Activated naive CD4-positive, alpha-beta T cell treated with anti-CD3 and anti-CD28 coated beads for 36 hours (primary cell): Measurements from ENCODE around the gene MYH3. TPM values are rescaled to one million over a fixed set of nuclear protein-coding genes. Genes with fewer than 3 reads are reported as not detected.

ENCODE experiments used
- CTCF ChIA-PET: fragments of 350-600 bp; sonication (Branson Sonifier 250); formaldehyde crosslinking; loops from one replicate; lab custom pipeline; 2021; ENCODE audit warnings: antibody characterized with exemption; lab: Charles Lee
- DNase-seq: peaks from one replicate; pipeline ENCODE4 v3.0.0-alpha.2; 2020
- H3K27ac Mint-ChIP-seq: one replicate; pipeline ENCODE4 v1.8.0; 2021; ENCODE audit warnings: mild to moderate bottlenecking, mixed read lengths
- H3K27me3 Mint-ChIP-seq: one replicate; pipeline ENCODE4 v1.8.0; 2021; ENCODE audit warnings: low read depth, mixed read lengths
- H3K36me3 Mint-ChIP-seq: one replicate; pipeline ENCODE4 v1.8.0; 2021; ENCODE audit warnings: low read depth, mixed read lengths
- H3K4me1 Mint-ChIP-seq: one replicate; pipeline ENCODE4 v1.8.0; 2021; ENCODE audit warnings: low read depth, mixed read lengths
- H3K4me3 Mint-ChIP-seq: one replicate; pipeline ENCODE4 v1.8.0; 2021; ENCODE audit warnings: mild to moderate bottlenecking, moderate library complexity, mixed read lengths
- H3K9me3 Mint-ChIP-seq: one replicate; pipeline ENCODE4 v1.8.0; 2021; ENCODE audit warnings: mixed read lengths
- intact Hi-C: fragments of 100-400 bp; cut with micrococcal nuclease; formaldehyde crosslinking; loops from one replicate; pipeline ENCODE4 v1.15.1; 2023
- total RNA-seq, 2 experiments: library from RNA; stranded (reverse); gene quantifications; one replicate each; pipeline ENCODE4 v1.2.3, GENCODE V29; 2021

MYH3 gene
- total RNA-seq, 2 experiments from 2014 or later: 1.8 to 3.1 TPM

GRCh38 chr17:10610884-10611283, 46.2 kb downstream of the MYH3 start:
- intact Hi-C loops: loop anchor here (10.0 kb wide), 1 partner anchor 886 kb away; no protein-coding TSS in a partner anchor
- Mint-ChIP-seq H3K27ac (no peak overlapping the region), H3K9me3 (no peaks in the 10 kb centered on the region), H3K27me3 (peaks cover 6% of the 10 kb centered on the region), H3K4me1 (no peaks in the 10 kb centered on the region), H3K36me3 (no peaks in the 10 kb centered on the region), H3K4me3 (no peak overlapping the region)
- CTCF ChIA-PET: interaction anchor here (1.6 to 1.7 kb wide), 2 partner anchors 10 to 13 kb away, joined by 4 to 5 read pairs; no protein-coding TSS in a partner anchor
- no peak for DNase-seq

GRCh38 chr17:10608244-10608643, 48.9 kb downstream of the MYH3 start:
- no peak overlapping the region for H3K4me3 Mint-ChIP-seq
- H3K36me3 Mint-ChIP-seq: no peaks in the 10 kb centered on the region
- no peaks in the 10 kb centered on the region for H3K9me3 Mint-ChIP-seq
- no peaks in the 10 kb centered on the region for H3K4me1 Mint-ChIP-seq
- peaks cover 4% of the 10 kb centered on the region for H3K27me3 Mint-ChIP-seq
- H3K27ac Mint-ChIP-seq: no peak overlapping the region
- DNase-seq: no peak
- intact Hi-C loops: no loop called here
- CTCF ChIA-PET: interaction anchor here (0.7 to 1.8 kb wide), 3 partner anchors 9 to 273 kb away, joined by 3 to 23 read pairs (median 3); no protein-coding TSS in a partner anchor

GRCh38 chr17:10606110-10606509, 51.0 kb downstream of the MYH3 start:
- H3K9me3 Mint-ChIP-seq: no peaks in the 10 kb centered on the region
- no peak overlapping the region for H3K27ac Mint-ChIP-seq
- no peak for DNase-seq
- intact Hi-C loops: no loop called here
- peaks cover 8% of the 10 kb centered on the region for H3K27me3 Mint-ChIP-seq
- no peaks in the 10 kb centered on the region for H3K36me3 Mint-ChIP-seq
- H3K4me3 Mint-ChIP-seq: no peak overlapping the region
- H3K4me1 Mint-ChIP-seq: no peaks in the 10 kb centered on the region
- CTCF ChIA-PET: no interaction called here

- no peak overlapping the region for H3K27ac Mint-ChIP-seq
- peaks cover 8% of the 10 kb centered on the region for H3K27me3 Mint-ChIP-seq
- intact Hi-C loops: no loop called here
- CTCF ChIA-PET: interaction anchor here (1.2 kb wide), 1 partner anchor 12 kb away, joined by 4 read pairs; no protein-coding TSS in a partner anchor
- H3K9me3 Mint-ChIP-seq: no peaks in the 10 kb centered on the region
- no peak overlapping the region for H3K4me3 Mint-ChIP-seq
- H3K36me3 Mint-ChIP-seq: no peaks in the 10 kb centered on the region
- no peak for DNase-seq
- H3K4me1 Mint-ChIP-seq: no peaks in the 10 kb centered on the region
Measured at GRCh38 chr17:10605221-10605783, 51.8 kb downstream of the MYH3 start.

DNA sequence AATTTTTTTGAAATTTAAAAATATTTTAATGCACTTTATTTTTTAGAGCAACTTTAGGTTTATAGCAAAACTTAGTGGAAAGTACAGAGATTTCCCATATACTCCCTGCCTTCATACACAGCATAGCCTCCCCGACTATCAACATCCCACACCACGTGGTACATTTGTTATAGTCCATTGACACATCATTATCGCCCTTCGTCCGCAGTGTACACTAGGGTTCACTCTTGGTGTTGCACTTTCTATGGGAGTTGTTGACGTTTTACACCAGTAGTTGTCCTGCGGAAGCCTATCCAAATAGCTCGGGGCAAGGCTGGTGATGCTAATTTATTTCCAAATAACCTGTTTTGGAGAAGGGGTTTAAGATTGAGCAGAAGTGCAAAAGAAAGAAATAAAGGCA, 52.6 kb downstream of the MYH3 start:
- peaks cover 8% of the 10 kb centered on the region for H3K27me3 Mint-ChIP-seq
- H3K9me3 Mint-ChIP-seq: no peaks in the 10 kb centered on the region
- H3K4me3 Mint-ChIP-seq: no peak overlapping the region
- no peaks in the 10 kb centered on the region for H3K4me1 Mint-ChIP-seq
- DNase-seq: no peak
- CTCF ChIA-PET: interaction anchor here (1.2 kb wide), 1 partner anchor 12 kb away, joined by 4 read pairs; no protein-coding TSS in a partner anchor
- H3K36me3 Mint-ChIP-seq: no peaks in the 10 kb centered on the region
- intact Hi-C loops: no loop called here
- H3K27ac Mint-ChIP-seq: no peak overlapping the region

GRCh38 chr17:10603931-10604330, 53.2 kb downstream of the MYH3 start:
- H3K36me3 Mint-ChIP-seq: no peaks in the 10 kb centered on the region
- CTCF ChIA-PET: interaction anchor here (1.2 to 5.7 kb wide), 2 partner anchors 12 to 13 kb away, joined by 4 to 37 read pairs; no protein-coding TSS in a partner anchor

GRCh38 chr17:10600571-10600970, 56.5 kb downstream of the MYH3 start:
- Mint-ChIP-seq H3K4me3 (no peak overlapping the region), H3K27me3 (peaks cover 8% of the 10 kb centered on the region), H3K27ac (no peak overlapping the region), H3K36me3 (no peaks in the 10 kb centered on the region), H3K9me3 (no peaks in the 10 kb centered on the region), H3K4me1 (no peaks in the 10 kb centered on the region)
- CTCF ChIA-PET: interaction anchor here (5.7 kb wide), 1 partner anchor 16 kb away, joined by 37 read pairs; no protein-coding TSS in a partner anchor
- DNase-seq: no peak
- intact Hi-C loops: no loop called here

More at GRCh38 chr17:10603931-10604330, 53.2 kb downstream of the MYH3 start:
- Mint-ChIP-seq H3K9me3 (no peaks in the 10 kb centered on the region), H3K27me3 (peaks cover 4% of the 10 kb centered on the region), H3K4me3 (no peak overlapping the region), H3K27ac (no peak overlapping the region), H3K4me1 (no peaks in the 10 kb centered on the region)
- intact Hi-C loops: no loop called here
- DNase-seq: no peak

DNA sequence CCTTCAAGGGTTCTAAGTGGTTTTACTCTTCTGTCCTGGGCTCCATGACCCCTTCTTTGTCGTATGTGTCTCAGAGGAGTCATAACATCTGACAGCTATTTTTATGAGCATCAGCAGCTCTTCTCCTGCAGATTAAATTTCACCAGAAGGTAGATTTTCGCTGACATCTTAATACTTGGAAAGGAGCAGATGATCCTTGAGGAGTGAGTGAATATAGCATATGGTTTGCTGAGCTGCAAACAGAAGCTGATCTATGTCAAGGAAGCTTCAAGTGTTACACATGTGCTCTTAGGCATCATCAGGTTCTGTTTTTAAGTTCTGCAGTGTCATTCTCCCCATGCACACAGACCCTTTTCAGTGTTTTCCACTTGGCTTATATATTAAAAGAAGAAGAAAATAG, 58.5 kb downstream of the MYH3 start:
- intact Hi-C loops: no loop called here

GRCh38 chr17:10589553-10590145, 67.5 kb downstream of the MYH3 start:
- CTCF ChIA-PET: no interaction called here
- Mint-ChIP-seq H3K27ac (no peak overlapping the region), H3K27me3 (peaks cover 17% of the 10 kb centered on the region), H3K4me1 (no peaks in the 10 kb centered on the region), H3K4me3 (no peak overlapping the region), H3K9me3 (no peaks in the 10 kb centered on the region), H3K36me3 (no peaks in the 10 kb centered on the region)
- intact Hi-C loops: no loop called here
- no peak for DNase-seq

More for the DNA sequence above, 58.5 kb downstream of the MYH3 start:
- no peak overlapping the region for H3K4me3 Mint-ChIP-seq
- CTCF ChIA-PET: interaction anchor here (5.7 kb wide), 1 partner anchor 18 kb away, joined by 37 read pairs; no protein-coding TSS in a partner anchor
- no peaks in the 10 kb centered on the region for H3K9me3 Mint-ChIP-seq
- no peak overlapping the region for H3K27ac Mint-ChIP-seq
- no peaks in the 10 kb centered on the region for H3K4me1 Mint-ChIP-seq
- peaks cover 13% of the 10 kb centered on the region for H3K27me3 Mint-ChIP-seq
- no peak for DNase-seq
- no peaks in the 10 kb centered on the region for H3K36me3 Mint-ChIP-seq

- peaks cover 18% of the 10 kb centered on the region for H3K27me3 Mint-ChIP-seq
- DNase-seq: no peak
- intact Hi-C loops: no loop called here
- no peak overlapping the region for H3K4me3 Mint-ChIP-seq
- H3K4me1 Mint-ChIP-seq: no peaks in the 10 kb centered on the region
- no peaks in the 10 kb centered on the region for H3K9me3 Mint-ChIP-seq
- no peaks in the 10 kb centered on the region for H3K36me3 Mint-ChIP-seq
- H3K27ac Mint-ChIP-seq: no peak overlapping the region
- CTCF ChIA-PET: interaction anchor here (0.6 kb wide), 1 partner anchor 147 kb away, joined by 6 read pairs; no protein-coding TSS in a partner anchor
Measured at GRCh38 chr17:10585529-10585928, 71.6 kb downstream of the MYH3 start.

- CTCF ChIA-PET: interaction anchor here (0.6 to 1.6 kb wide), 2 partner anchors 12 to 282 kb away, joined by 3 read pairs; no protein-coding TSS in a partner anchor
- no peaks in the 10 kb centered on the region for H3K4me1 Mint-ChIP-seq
- H3K4me3 Mint-ChIP-seq: no peak overlapping the region
- DNase-seq: no peak
- no peaks in the 10 kb centered on the region for H3K9me3 Mint-ChIP-seq
- H3K27me3 Mint-ChIP-seq: peaks cover 13% of the 10 kb centered on the region
- H3K27ac Mint-ChIP-seq: no peak overlapping the region
- intact Hi-C loops: no loop called here
- H3K36me3 Mint-ChIP-seq: no peaks in the 10 kb centered on the region
Measured at GRCh38 chr17:10583834-10584233, 73.3 kb downstream of the MYH3 start.

- Mint-ChIP-seq H3K27me3 (peaks cover 7% of the 10 kb centered on the region), H3K4me1 (no peaks in the 10 kb centered on the region), H3K27ac (no peak overlapping the region), H3K36me3 (no peaks in the 10 kb centered on the region), H3K9me3 (no peaks in the 10 kb centered on the region), H3K4me3 (no peak overlapping the region)
- intact Hi-C loops: no loop called here
- DNase-seq: no peak
- CTCF ChIA-PET: interaction anchor here (1.9 kb wide), 1 partner anchor 38 kb away, joined by 6 read pairs; no protein-coding TSS in a partner anchor
Measured at GRCh38 chr17:10579270-10579669, 77.8 kb downstream of the MYH3 start.
